Immature natural killer cell (primary cell): ENCODE data around the gene KNG1. TPM values are rescaled to one million over a fixed set of nuclear protein-coding genes. Genes with fewer than 3 reads are reported as not detected.
A peak's percentile ranks its signal among the peaks of the same experiment; 100 is the strongest.
"Not testable (repeated sequence)": the region's sequence is repeated elsewhere in the genome, so short reads cannot be mapped to it uniquely, and the experiment has no call there.

Source experiments
- DNase-seq, 3 donors: peaks; one replicate each; pipeline ENCODE4 v3.0.0; 2022; ENCODE audit warnings: mixed read lengths in 1 of 3
- H3K27ac Mint-ChIP-seq, 6 donors: one replicate each; pipeline ENCODE4 v1.8.0; 2020; ENCODE audit warnings: mixed read lengths in 6 of 6, mild to moderate bottlenecking in 5 of 6, inconsistent platforms in 4 of 6, moderate library complexity in 3 of 6
- H3K27me3 Mint-ChIP-seq, 3 donors: one replicate each; pipeline ENCODE4 v1.8.0; 2020 to 2021; ENCODE audit warnings: low read depth in 3 of 3, mild to moderate bottlenecking in 3 of 3, mixed read lengths in 3 of 3, moderate library complexity in 3 of 3, inconsistent platforms in 1 of 3
- H3K36me3 Mint-ChIP-seq, 3 donors: one replicate each; pipeline ENCODE4 v1.8.0; 2020; ENCODE audit warnings: mixed read lengths in 3 of 3, inconsistent platforms in 2 of 3, mild to moderate bottlenecking in 2 of 3
- H3K4me1 Mint-ChIP-seq, 2 donors: one replicate each; pipeline ENCODE4 v1.8.0; 2020; ENCODE audit warnings: inconsistent platforms in 2 of 2, mild to moderate bottlenecking in 2 of 2, mixed read lengths in 2 of 2, moderate library complexity in 1 of 2
- H3K4me3 Mint-ChIP-seq, 5 donors: one replicate each; pipeline ENCODE4 v1.8.0; 2020; ENCODE audit warnings: mild to moderate bottlenecking in 5 of 5, mixed read lengths in 5 of 5, inconsistent platforms in 3 of 5, moderate library complexity in 3 of 5
- H3K9me3 Mint-ChIP-seq, 6 donors: one replicate each; pipeline ENCODE4 v1.8.0; 2020; ENCODE audit warnings: mild to moderate bottlenecking in 6 of 6, mixed read lengths in 6 of 6, inconsistent platforms in 4 of 6, moderate library complexity in 3 of 6
- polyA plus RNA-seq, 3 donors: library from polyadenylated mRNA; unstranded; fragments of 300-500 nt; fragmentation: Illumina TruSeq; gene quantifications; one replicate each; pipeline ENCODE4 v1.2.3, GENCODE V29; 2021

The KNG1 gene
- polyA plus RNA-seq, 3 donors from 2014 or later, result not detected

GRCh38 chr3:186693843-186694242 lies 23.3 kb upstream of the KNG1 start:
- Mint-ChIP-seq H3K9me3 (peaks cover 0 to 3% (median 0%) of the 10 kb centered on the region in 6 donors), H3K36me3 (no peaks in the 10 kb centered on the region), H3K4me1 (peaks cover 14 to 40% of the 10 kb centered on the region in 2 donors), H3K4me3 (no peak overlapping the region), H3K27ac (no peak overlapping the region), H3K27me3 (peaks cover 3 to 30% (median 16%) of the 10 kb centered on the region in 3 donors)
- no peak for DNase-seq

GRCh38 chr3:186694288-186695032 lies 22.7 kb upstream of the KNG1 start:
- Mint-ChIP-seq H3K27ac (no peak overlapping the region), H3K4me3 (no peak overlapping the region), H3K27me3 (peaks cover 3 to 26% (median 16%) of the 10 kb centered on the region in 3 donors), H3K36me3 (no peaks in the 10 kb centered on the region), H3K4me1 (peaks cover 14 to 38% of the 10 kb centered on the region in 2 donors), H3K9me3 (peaks cover 0 to 3% (median 0%) of the 10 kb centered on the region in 6 donors)
- DNase-seq, result no peak

GRCh38 chr3:186696522-186696921 lies 20.6 kb upstream of the KNG1 start:
- Mint-ChIP-seq H3K27ac (no peak overlapping the region), H3K4me1 (peaks cover 8 to 17% of the 10 kb centered on the region in 2 donors), H3K36me3 (no peaks in the 10 kb centered on the region), H3K9me3 (peaks cover 0 to 2% (median 0%) of the 10 kb centered on the region in 6 donors), H3K27me3 (peaks cover 8 to 17% (median 13%) of the 10 kb centered on the region in 3 donors), H3K4me3 (no peak overlapping the region)
- DNase-seq, result no peak

- no peaks in the 10 kb centered on the region for H3K36me3 Mint-ChIP-seq
- no peak overlapping the region for H3K4me3 Mint-ChIP-seq
Observed at GRCh38 chr3:186697510-186697909, 19.6 kb upstream of the KNG1 start.

GRCh38 chr3:186700267-186700666 lies 16.9 kb upstream of the KNG1 start:
- H3K4me3 Mint-ChIP-seq, result no peak overlapping the region
- DNase-seq, result no peak
- no peaks in the 10 kb centered on the region for H3K9me3 Mint-ChIP-seq
- H3K27ac Mint-ChIP-seq, result no peak overlapping the region
- H3K36me3 Mint-ChIP-seq, result no peaks in the 10 kb centered on the region
- H3K4me1 Mint-ChIP-seq, result no peaks in the 10 kb centered on the region
- peaks cover 2 to 11% (median 9%) of the 10 kb centered on the region in 3 donors for H3K27me3 Mint-ChIP-seq

More at GRCh38 chr3:186697510-186697909, 19.6 kb upstream of the KNG1 start:
- no peak overlapping the region for H3K27ac Mint-ChIP-seq
- H3K9me3 Mint-ChIP-seq, result peaks cover 0 to 2% (median 0%) of the 10 kb centered on the region in 6 donors
- DNase-seq, result no peak
- H3K4me1 Mint-ChIP-seq, result peaks cover 0 to 8% of the 10 kb centered on the region in 2 donors
- peaks cover 4 to 10% (median 8%) of the 10 kb centered on the region in 3 donors for H3K27me3 Mint-ChIP-seq

- H3K27ac Mint-ChIP-seq, H3K36me3 Mint-ChIP-seq, H3K9me3 Mint-ChIP-seq, H3K4me3 Mint-ChIP-seq, DNase-seq: not testable (repeated sequence)
- H3K27me3 Mint-ChIP-seq, result peaks cover 8 to 17% (median 12%) of the 10 kb centered on the region in 3 donors
- peaks cover 12 to 16% of the 10 kb centered on the region in 2 donors for H3K4me1 Mint-ChIP-seq
Observed at GRCh38 chr3:186702451-186702850, 14.7 kb upstream of the KNG1 start.

- Mint-ChIP-seq H3K4me3 (peak overlapping the region in 3 of 5 donors; percentile 15 to 42 (median 24)), H3K27ac (no peak overlapping the region), H3K36me3 (no peaks in the 10 kb centered on the region), H3K4me1 (peaks cover 12 to 16% of the 10 kb centered on the region in 2 donors), H3K9me3 (peaks cover 0 to 2% (median 0%) of the 10 kb centered on the region in 6 donors), H3K27me3 (peaks cover 14 to 20% (median 15%) of the 10 kb centered on the region in 3 donors)
- peak; percentile 66 to 77 (median 70) for DNase-seq
Observed at GRCh38 chr3:186705882-186706780, 11.0 kb upstream of the KNG1 start.

- peaks cover 0 to 2% (median 0%) of the 10 kb centered on the region in 6 donors for H3K9me3 Mint-ChIP-seq
- H3K27me3 Mint-ChIP-seq, result peaks cover 11 to 26% (median 23%) of the 10 kb centered on the region in 3 donors
- no peak overlapping the region for H3K4me3 Mint-ChIP-seq
- H3K4me1 Mint-ChIP-seq, result peaks cover 12 to 16% of the 10 kb centered on the region in 2 donors
- H3K27ac Mint-ChIP-seq, result no peak overlapping the region
- peaks cover 0 to 4% (median 0%) of the 10 kb centered on the region in 3 donors for H3K36me3 Mint-ChIP-seq
- no peak for DNase-seq
Observed at GRCh38 chr3:186708983-186709679, 8.0 kb upstream of the KNG1 start.

GRCh38 chr3:186710694-186711093 lies 6.5 kb upstream of the KNG1 start:
- H3K27me3 Mint-ChIP-seq, result peaks cover 9 to 25% (median 20%) of the 10 kb centered on the region in 3 donors
- not testable (repeated sequence) for H3K27ac Mint-ChIP-seq, H3K9me3 Mint-ChIP-seq, DNase-seq, H3K36me3 Mint-ChIP-seq, H3K4me3 Mint-ChIP-seq
- H3K4me1 Mint-ChIP-seq, result peaks cover 11 to 14% of the 10 kb centered on the region in 2 donors

GRCh38 chr3:186713499-186713898 lies 3.7 kb upstream of the KNG1 start:
- Mint-ChIP-seq H3K36me3 (peaks cover 0 to 4% (median 0%) of the 10 kb centered on the region in 3 donors), H3K4me3 (no peak overlapping the region), H3K4me1 (no peaks in the 10 kb centered on the region), H3K9me3 (no peaks in the 10 kb centered on the region), H3K27me3 (peaks cover 4 to 15% (median 12%) of the 10 kb centered on the region in 3 donors), H3K27ac (no peak overlapping the region)
- DNase-seq, result no peak

- Mint-ChIP-seq H3K4me3 (no peak overlapping the region), H3K27me3 (peaks cover 0 to 8% (median under 1%) of the 10 kb centered on the region in 3 donors), H3K4me1 (no peaks in the 10 kb centered on the region), H3K9me3 (peaks cover 0 to 4% (median 0%) of the 10 kb centered on the region in 6 donors), H3K36me3 (no peaks in the 10 kb centered on the region), H3K27ac (no peak overlapping the region)
- DNase-seq, result no peak
Observed at GRCh38 chr3:186719945-186720739, 3.0 kb downstream of the KNG1 start.

GRCh38 chr3:186722457-186722856 lies 5.3 kb downstream of the KNG1 start:
- no peak overlapping the region for H3K27ac Mint-ChIP-seq
- H3K27me3 Mint-ChIP-seq, result peaks cover 0 to 8% (median 0%) of the 10 kb centered on the region in 3 donors
- H3K4me3 Mint-ChIP-seq, result no peak overlapping the region
- H3K36me3 Mint-ChIP-seq, result no peaks in the 10 kb centered on the region
- H3K9me3 Mint-ChIP-seq, result peaks cover 0 to 4% (median 0%) of the 10 kb centered on the region in 6 donors
- H3K4me1 Mint-ChIP-seq, result no peaks in the 10 kb centered on the region
- DNase-seq, result no peak
